Psoas muscle (tissue), 8 donors: Measurements from ENCODE around the gene DISC1. TPM values are rescaled to one million over a fixed set of nuclear protein-coding genes. Genes with fewer than 3 reads are reported as not detected.
"Not testable (repeated sequence)": the region's sequence is repeated elsewhere in the genome, so short reads cannot be mapped to it uniquely, and the experiment has no call there.

ENCODE experiments used
- ATAC-seq, 4 donors: fragments of 200-7000 bp; cut with Tn5 transposase; one replicate each; pipeline ENCODE4 v1.9.1; 2020; ENCODE audit warnings: moderate library complexity in 3 of 4, mild to moderate bottlenecking in 2 of 4
- DNase-seq, 2 donors: peaks; one replicate each; pipeline ENCODE4 v3.0.0-alpha.2; 2020
- H3K27ac ChIP-seq: fragments of 200-600 bp; one replicate; pipeline ENCODE4 v1.8.0; 2022
- H3K27me3 ChIP-seq, 3 donors: fragments of 200-600 bp in 1 of 3; one replicate each; pipeline versions ENCODE4 v1.6.1 to v1.8.0; 2013 to 2022; ENCODE audit warnings: low read length in 2 of 3, mild to moderate bottlenecking in 2 of 3, moderate library complexity in 1 of 3; ENCODE audit not compliant: insufficient read depth in 3 of 3
- H3K36me3 ChIP-seq, 2 donors: fragments of 200-600 bp in 1 of 2; one replicate each; pipeline versions ENCODE4 v1.6.1 to v1.8.0; 2013 to 2022; ENCODE audit warnings: low read depth in 1 of 2, mild to moderate bottlenecking in 1 of 2, moderate library complexity in 1 of 2; ENCODE audit not compliant: insufficient read depth in 1 of 2
- H3K4me1 ChIP-seq: fragments of 200-600 bp; one replicate; pipeline ENCODE4 v1.8.0; 2022
- H3K4me3 ChIP-seq: fragments of 200-600 bp; one replicate; pipeline ENCODE4 v1.8.0; 2022; ENCODE audit warnings: mild to moderate bottlenecking
- H3K9me3 ChIP-seq: fragments of 200-600 bp; one replicate; pipeline ENCODE4 v1.8.0; 2022
- CTCF ChIP-seq: fragments of 200-600 bp; IDR thresholded peaks from one replicate; pipeline ENCODE4 v1.8.0; 2022; ENCODE audit warnings: antibody characterized with exemption
- WGBS, 3 donors: extraction: QIAGEN DNeasy Blood & Tissue Kit; methylation state at CpG; one replicate each; pipeline versions ENCODE4 v1.1.6 to v1.1.7; 2013; 5-methylcytosine and 5-hydroxymethylcytosine counted together
- intact Hi-C, 2 donors: fragments of 100-400 bp; cut with DNase I; formaldehyde crosslinking; loops; one replicate each; pipeline versions ENCODE4 v1.11.0 to v1.14.2; 2022
- polyA plus RNA-seq, 3 donors: library from polyadenylated mRNA; stranded (reverse); fragments of 200-250 nt; gene quantifications; one replicate each; pipeline ENCODE4 v1.2.3, GENCODE V29; 2013
- total RNA-seq, 4 donors: library from RNA; stranded (reverse); fragmentation: NEBNext Ultra II Directional in 2 of 4; extraction: Animal tissue kit (Norgen Biotek cat#: 25700) in 2 of 4; gene quantifications; one replicate each; pipeline versions ENCODE4 v1.2.1 to v1.2.4, GENCODE V29; 2021 to 2023
- donor health status: healthy with polysubstance abuse.
- donor health status: DM: no; HTN: no; CAD: no; lungs with moderate emphysema.
- donor health status: Bipolar disorder and iron deficiency.
- donor health status: healthy.
- donor health status: DM: yes; HTN: yes; CAD: no.
- donor health status: DM: no; HTN: no; CAD: no.
- donor health status: DM: no; HTN: no; CAD: no.
- donor health status: DM: yes; HTN: yes; CAD: no.

The DISC1 gene
- total and polyA plus RNA-seq, 7 donors: 0.35 to 2.8 (median 1.6) TPM

- no peaks in the 10 kb centered on the region for H3K27me3 ChIP-seq
- no peaks in the 10 kb centered on the region for H3K9me3 ChIP-seq
- DNase-seq (no peak), ATAC-seq (peak in 1 of 4 donors; percentile 51)
- H3K4me3 ChIP-seq: no peak overlapping the region
- intact Hi-C loops: no loop called here
- no peaks in the 10 kb centered on the region for H3K36me3 ChIP-seq
- peaks cover 13% of the 10 kb centered on the region for H3K4me1 ChIP-seq
- no peak for TF ChIP-seq CTCF
- no peak overlapping the region for H3K27ac ChIP-seq
Measured at GRCh38 chr1:231643935-231644237, 17.3 kb downstream of the DISC1 start.

- H3K9me3 ChIP-seq: not testable (repeated sequence)
Measured at GRCh38 chr1:231645634-231646033, 19.0 kb downstream of the DISC1 start.

GRCh38 chr1:231646165-231646564 is 19.6 kb downstream of the DISC1 start:
- H3K4me1 ChIP-seq: peaks cover 13% of the 10 kb centered on the region
- ATAC-seq, H3K36me3 ChIP-seq, DNase-seq, H3K27ac ChIP-seq, H3K4me3 ChIP-seq, H3K27me3 ChIP-seq, H3K9me3 ChIP-seq, intact Hi-C loops: not testable (repeated sequence)
- WGBS, 3 donors: 95 to 97% (median 95%) methylated on average over 2 to 3 of the region's 4 CpGs

More at GRCh38 chr1:231645634-231646033, 19.0 kb downstream of the DISC1 start:
- DNase-seq, H3K36me3 ChIP-seq, intact Hi-C loops, H3K27ac ChIP-seq, ATAC-seq, H3K27me3 ChIP-seq, H3K4me3 ChIP-seq: not testable (repeated sequence)
- WGBS, 3 donors: 96 to 98% (median 97%) methylated on average over 6 of the region's 6 CpGs
- peaks cover 13% of the 10 kb centered on the region for H3K4me1 ChIP-seq

- intact Hi-C loops, ATAC-seq, H3K36me3 ChIP-seq, H3K4me3 ChIP-seq, H3K4me1 ChIP-seq, H3K27ac ChIP-seq, H3K27me3 ChIP-seq, H3K9me3 ChIP-seq, DNase-seq: not testable (repeated sequence)
- 77 to 84% (median 79%) methylated on average over 10 of the region's 10 CpGs for WGBS, 3 donors
Measured at GRCh38 chr1:231651621-231652260, 25.2 kb downstream of the DISC1 start.

- intact Hi-C loops: no loop called here
- H3K9me3 ChIP-seq: no peaks in the 10 kb centered on the region
- no peaks in the 10 kb centered on the region for H3K27me3 ChIP-seq
- TF ChIP-seq CTCF: no peak
- H3K36me3 ChIP-seq: no peaks in the 10 kb centered on the region
- no peak overlapping the region for H3K27ac ChIP-seq
- H3K4me3 ChIP-seq: no peak overlapping the region
- H3K4me1 ChIP-seq: no peaks in the 10 kb centered on the region
- 96 to 97% (median 96%) methylated on average over 2 of the region's 2 CpGs for WGBS, 3 donors
- DNase-seq (no peak), ATAC-seq (no peak)
Measured at GRCh38 chr1:231653632-231654031, 27.0 kb downstream of the DISC1 start.

GRCh38 chr1:231656741-231657140 is 30.2 kb downstream of the DISC1 start:
- H3K27me3 ChIP-seq: no peaks in the 10 kb centered on the region
- H3K9me3 ChIP-seq: no peaks in the 10 kb centered on the region
- no peak for TF ChIP-seq CTCF
- H3K4me1 ChIP-seq: no peaks in the 10 kb centered on the region
- DNase-seq (no peak), ATAC-seq (no peak)
- H3K27ac ChIP-seq: no peak overlapping the region
- no peaks in the 10 kb centered on the region for H3K36me3 ChIP-seq
- 92 to 97% (median 93%) methylated on average over 1 of the region's 1 CpG for WGBS, 3 donors
- H3K4me3 ChIP-seq: no peak overlapping the region
- intact Hi-C loops: no loop called here

GRCh38 chr1:231658223-231658622 is 31.6 kb downstream of the DISC1 start:
- 97 to 100% (median 100%) methylated on average over 1 of the region's 1 CpG for WGBS, 3 donors
- H3K4me3 ChIP-seq, ATAC-seq, H3K4me1 ChIP-seq, H3K36me3 ChIP-seq, H3K27me3 ChIP-seq, H3K27ac ChIP-seq, H3K9me3 ChIP-seq, intact Hi-C loops, DNase-seq: not testable (repeated sequence)
